ENCODE results near the gene TMEM269. TPM values are rescaled to one million over a fixed set of nuclear protein-coding genes. Genes with fewer than 3 reads are reported as not detected.

Gene TMEM269
- total RNA-seq, 1 experiment from 2014 or later = 0.68 TPM

GRCh38 chr1:42797979-42798378, 13.2 kb downstream of the TMEM269 start:
- Mint-ChIP-seq H3K27me3 (ENCODE audit: insufficient read depth, unreplicated experiment) (no peaks in the 10 kb centered on the region), H3K4me1 (ENCODE audit: low read depth, unreplicated experiment) (no peaks in the 10 kb centered on the region), H3K36me3 (ENCODE audit: insufficient read depth, unreplicated experiment) (no peaks in the 10 kb centered on the region), H3K27ac (ENCODE audit: unreplicated experiment) (no peak overlapping the region), H3K4me3 (ENCODE audit: unreplicated experiment) (no peak overlapping the region), H3K9me3 (ENCODE audit: unreplicated experiment) (no peaks in the 10 kb centered on the region)
- H3K27me3 ChIP-seq (replicated peaks; ENCODE audit: control insufficient read depth, insufficient read depth, low read length) = no peaks in the 10 kb centered on the region
- intact Hi-C loops (cut with micrococcal nuclease; ENCODE audit: unreplicated experiment) = no loop called here
- no peak for TF ChIP-seq CTCF (IDR thresholded peaks at IDR 0.05; ENCODE audit: insufficient read depth in 1 of 2, low read depth in 1 of 2, low read length in 1 of 2, severe bottlenecking in 1 of 2, unreplicated experiment in 1 of 2)
- ChIA-PET POLR2A (no interaction called here), CTCF (no interaction called here)
- H3K4me3 ChIP-seq (ENCODE audit: low read depth, low read length) = no peak overlapping the region
- H3K36me3 ChIP-seq (ENCODE audit: control insufficient read depth, insufficient read depth, low read length) = no peaks in the 10 kb centered on the region
- BruUV-seq (replicated peaks) = no TSS peak
- no peak for DNase-seq
- H3K4me1 ChIP-seq = no peaks in the 10 kb centered on the region
- H3K9me3 ChIP-seq = no peaks in the 10 kb centered on the region

GRCh38 chr1:42801832-42802473, 17.2 kb downstream of the TMEM269 start:
- H3K9me3 Mint-ChIP-seq (ENCODE audit: unreplicated experiment) = no peaks in the 10 kb centered on the region
- no peaks in the 10 kb centered on the region for H3K4me1 Mint-ChIP-seq (ENCODE audit: low read depth, unreplicated experiment)
- Histone ChIP-seq H3K9me3 (no peaks in the 10 kb centered on the region), H3K4me3 (ENCODE audit: low read depth, low read length) (no peak overlapping the region), H3K4me1 (no peaks in the 10 kb centered on the region), H3K36me3 (ENCODE audit: control insufficient read depth, insufficient read depth, low read length) (no peaks in the 10 kb centered on the region), H3K27me3 (replicated peaks; ENCODE audit: control insufficient read depth, insufficient read depth, low read length) (no peaks in the 10 kb centered on the region)
- TF ChIP-seq CTCF (IDR thresholded peaks at IDR 0.05; ENCODE audit: insufficient read depth in 1 of 2, low read depth in 1 of 2, low read length in 1 of 2, severe bottlenecking in 1 of 2, unreplicated experiment in 1 of 2) = no peak
- H3K27ac Mint-ChIP-seq (ENCODE audit: unreplicated experiment) = no peak overlapping the region
- H3K36me3 Mint-ChIP-seq (ENCODE audit: insufficient read depth, unreplicated experiment) = no peaks in the 10 kb centered on the region
- CTCF ChIA-PET = no interaction called here
- no peak overlapping the region for H3K4me3 Mint-ChIP-seq (ENCODE audit: unreplicated experiment)
- POLR2A ChIA-PET = no interaction called here
- intact Hi-C loops (cut with micrococcal nuclease; ENCODE audit: unreplicated experiment) = no loop called here
- H3K27me3 Mint-ChIP-seq (ENCODE audit: insufficient read depth, unreplicated experiment) = no peaks in the 10 kb centered on the region
- no peak for DNase-seq
- no TSS peak for BruUV-seq (replicated peaks)

GRCh38 chr1:42806171-42806570, 21.4 kb downstream of the TMEM269 start:
- BruUV-seq (replicated peaks) = no TSS peak
- Mint-ChIP-seq H3K4me3 (ENCODE audit: unreplicated experiment) (no peak overlapping the region), H3K4me1 (ENCODE audit: low read depth, unreplicated experiment) (no peaks in the 10 kb centered on the region), H3K27ac (ENCODE audit: unreplicated experiment) (no peak overlapping the region), H3K9me3 (ENCODE audit: unreplicated experiment) (no peaks in the 10 kb centered on the region), H3K27me3 (ENCODE audit: insufficient read depth, unreplicated experiment) (no peaks in the 10 kb centered on the region), H3K36me3 (ENCODE audit: insufficient read depth, unreplicated experiment) (no peaks in the 10 kb centered on the region)
- Histone ChIP-seq H3K4me1 (no peaks in the 10 kb centered on the region), H3K4me3 (ENCODE audit: low read depth, low read length) (no peak overlapping the region), H3K36me3 (ENCODE audit: control insufficient read depth, insufficient read depth, low read length) (no peaks in the 10 kb centered on the region), H3K27me3 (replicated peaks; ENCODE audit: control insufficient read depth, insufficient read depth, low read length) (no peaks in the 10 kb centered on the region), H3K9me3 (no peaks in the 10 kb centered on the region)
- intact Hi-C loops (cut with micrococcal nuclease; ENCODE audit: unreplicated experiment) = no loop called here
- CTCF ChIA-PET = no interaction called here
- POLR2A ChIA-PET = no interaction called here
- TF ChIP-seq CTCF (IDR thresholded peaks at IDR 0.05; ENCODE audit: insufficient read depth in 1 of 2, low read depth in 1 of 2, low read length in 1 of 2, severe bottlenecking in 1 of 2, unreplicated experiment in 1 of 2) = no peak
- no peak for DNase-seq

Data from Caco-2 (cell line).